HG03378 (cell line): ENCODE data around the gene HINFP.
"Not testable (repeated sequence)": the region's sequence is repeated elsewhere in the genome, so short reads cannot be mapped to it uniquely, and the experiment has no call there.

ENCODE experiments used
- ATAC-seq: cut with Tn5 transposase; IDR thresholded peaks from one replicate; pipeline ENCODE4 v1.9.1; 2021; ENCODE audit warnings: mild to moderate bottlenecking, moderate library complexity; ENCODE audit not compliant: unreplicated experiment

HINFP gene

DNA sequence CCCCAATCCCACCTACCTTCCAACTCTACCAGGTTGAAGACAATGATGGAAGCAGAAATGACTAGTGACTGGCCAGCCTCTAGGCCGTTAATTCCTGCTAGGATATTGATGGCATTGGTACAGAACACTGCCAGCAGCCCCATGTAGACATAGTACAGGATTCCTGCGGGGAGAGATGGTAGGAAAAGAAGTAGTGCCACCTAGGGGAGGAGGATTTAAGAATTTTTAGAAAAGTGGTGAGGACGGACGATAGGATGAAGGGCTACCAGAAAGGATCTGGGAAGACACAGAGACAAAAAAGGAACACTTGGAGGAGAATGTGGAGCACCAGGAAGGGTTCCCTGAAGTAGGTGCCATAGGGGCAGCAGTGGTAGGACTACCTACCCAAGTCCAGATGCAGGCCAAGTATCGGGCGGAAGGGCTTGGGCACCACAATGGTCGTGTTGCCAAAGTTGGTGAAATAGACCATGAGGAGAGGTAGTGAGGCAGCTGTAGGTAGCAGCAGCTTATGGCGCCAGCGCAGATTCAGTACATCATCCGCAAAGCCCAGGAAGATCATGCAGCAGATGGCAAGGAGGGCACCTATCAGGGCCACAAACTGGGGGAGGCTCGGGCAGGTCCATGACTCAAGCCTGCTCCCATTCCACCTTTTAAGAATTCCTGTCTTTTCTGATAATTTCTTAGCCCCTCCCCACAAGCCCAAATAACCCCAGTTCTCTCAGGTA, 21.0 kb upstream of the HINFP start:
- ATAC-seq = no peak

DNA sequence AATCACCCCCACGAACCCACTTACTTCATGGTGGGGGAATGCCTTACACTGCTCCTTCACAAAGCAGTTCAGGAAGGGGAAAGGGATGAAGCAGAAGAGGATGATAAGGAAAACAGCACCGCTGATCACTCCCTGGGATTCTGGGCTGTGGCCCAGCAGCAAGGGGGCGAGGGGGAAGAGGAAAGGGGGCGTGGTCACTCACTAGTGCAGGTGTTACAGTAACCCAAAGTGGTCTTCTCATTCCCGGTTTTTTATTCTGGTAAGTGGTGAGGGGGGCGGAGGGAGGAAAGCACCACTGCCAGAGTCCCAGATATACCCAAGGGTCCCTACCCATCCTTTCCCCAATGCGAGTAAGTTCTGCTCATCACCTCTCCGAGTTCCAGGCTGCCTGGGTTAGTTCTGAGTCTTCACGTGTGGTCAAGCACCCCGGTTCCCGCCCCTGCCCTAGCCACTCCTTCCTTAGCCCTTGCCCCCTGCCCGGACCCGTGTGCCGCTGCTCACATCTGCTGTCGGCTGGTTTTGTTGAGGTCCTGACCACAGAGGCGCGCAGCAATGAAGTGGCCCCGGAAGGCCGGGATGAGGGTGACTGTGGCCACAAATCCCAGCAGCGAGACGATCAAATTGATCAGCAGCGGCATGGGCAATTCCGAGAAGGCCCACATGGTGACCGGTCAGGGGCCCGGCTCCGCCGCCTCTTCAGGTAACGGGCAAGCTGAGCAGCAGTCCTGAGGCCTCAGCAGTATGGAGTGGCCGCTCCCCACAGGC, 20.2 kb upstream of the HINFP start:
- ATAC-seq = no peak

DNA sequence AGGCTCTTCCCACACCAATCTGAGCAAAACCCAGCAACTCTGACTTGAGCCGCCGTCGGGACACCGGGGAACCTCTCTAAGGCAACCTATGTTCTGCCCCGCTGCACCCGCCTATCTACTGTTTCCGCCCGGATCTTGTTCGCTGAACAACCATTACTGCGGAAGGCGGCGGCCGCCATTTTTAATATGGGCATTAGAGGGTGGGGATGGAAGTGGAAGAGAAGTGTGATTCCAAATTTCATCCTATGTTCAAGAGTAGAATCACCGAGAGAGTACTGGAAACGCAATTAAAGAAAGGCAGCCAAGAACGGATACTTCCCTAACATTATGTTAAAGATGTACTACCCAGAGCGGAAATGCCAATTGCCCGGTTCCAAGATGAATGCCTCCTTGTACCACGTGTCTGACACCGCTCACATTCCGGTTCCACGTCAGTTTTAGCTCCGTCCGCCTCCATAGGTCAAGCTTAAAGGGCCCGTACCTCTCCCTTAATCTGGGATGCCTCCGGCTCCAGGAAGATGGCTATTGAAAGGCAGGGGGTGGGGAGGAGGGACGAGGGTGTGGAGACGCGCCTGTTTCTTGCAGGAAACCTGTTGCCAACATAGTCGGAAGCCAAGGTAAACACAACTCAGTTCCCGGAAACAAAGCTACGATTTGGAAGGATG, 19.5 kb upstream of the HINFP start, which contains the start of gene DPAGT1:
Gene DPAGT1 (minus strand): TSS at position 95 of the 665 bp plus-strand sequence. CDS start 198 bp downstream, outside the sequence.
- peak; percentile 72 for ATAC-seq

DNA sequence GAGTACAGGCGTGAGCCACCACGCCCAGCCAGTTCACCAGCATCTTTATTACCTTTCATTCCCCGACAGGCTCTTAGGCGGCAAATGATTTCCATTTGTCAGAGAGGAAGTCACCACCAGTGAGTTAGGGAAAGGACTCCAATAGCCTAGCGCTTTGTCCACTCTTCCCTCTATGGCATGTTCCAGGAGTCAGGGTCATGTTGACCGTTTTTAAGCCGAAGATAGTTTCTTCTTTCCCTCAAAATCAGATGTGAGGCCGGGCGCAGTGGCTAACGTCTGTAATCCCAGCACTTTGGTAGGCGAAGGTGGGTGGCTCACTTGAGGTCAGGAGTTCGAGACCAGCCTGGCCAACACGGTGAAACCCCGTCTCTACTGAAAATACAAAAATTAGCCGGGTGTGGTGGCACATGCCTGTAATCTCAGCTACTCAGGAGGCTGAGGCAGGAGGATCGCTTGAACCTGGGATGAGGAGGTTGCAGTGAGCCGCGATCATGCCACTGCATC, 18.2 kb upstream of the HINFP start:
- ATAC-seq = not testable (repeated sequence)

DNA sequence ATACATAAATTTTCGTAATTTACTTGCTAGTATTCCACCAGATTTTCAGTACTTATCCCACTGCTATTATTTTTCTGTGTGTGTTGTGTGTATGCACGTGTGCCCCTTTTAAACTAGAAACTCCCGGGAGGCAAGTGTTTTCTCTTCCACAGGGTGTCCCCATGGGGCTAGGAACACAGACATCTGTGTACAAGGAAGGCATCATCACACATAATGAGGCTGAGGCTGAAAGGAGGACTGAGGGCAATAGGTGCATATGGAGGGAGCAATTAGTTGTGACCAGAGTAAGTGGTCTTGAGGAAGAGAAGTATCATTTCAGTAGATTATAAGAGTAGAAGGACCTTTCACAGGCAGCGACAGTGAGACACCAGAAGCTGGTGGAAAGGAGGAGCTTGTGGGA, 17.6 kb upstream of the HINFP start:
- no peak for ATAC-seq

DNA sequence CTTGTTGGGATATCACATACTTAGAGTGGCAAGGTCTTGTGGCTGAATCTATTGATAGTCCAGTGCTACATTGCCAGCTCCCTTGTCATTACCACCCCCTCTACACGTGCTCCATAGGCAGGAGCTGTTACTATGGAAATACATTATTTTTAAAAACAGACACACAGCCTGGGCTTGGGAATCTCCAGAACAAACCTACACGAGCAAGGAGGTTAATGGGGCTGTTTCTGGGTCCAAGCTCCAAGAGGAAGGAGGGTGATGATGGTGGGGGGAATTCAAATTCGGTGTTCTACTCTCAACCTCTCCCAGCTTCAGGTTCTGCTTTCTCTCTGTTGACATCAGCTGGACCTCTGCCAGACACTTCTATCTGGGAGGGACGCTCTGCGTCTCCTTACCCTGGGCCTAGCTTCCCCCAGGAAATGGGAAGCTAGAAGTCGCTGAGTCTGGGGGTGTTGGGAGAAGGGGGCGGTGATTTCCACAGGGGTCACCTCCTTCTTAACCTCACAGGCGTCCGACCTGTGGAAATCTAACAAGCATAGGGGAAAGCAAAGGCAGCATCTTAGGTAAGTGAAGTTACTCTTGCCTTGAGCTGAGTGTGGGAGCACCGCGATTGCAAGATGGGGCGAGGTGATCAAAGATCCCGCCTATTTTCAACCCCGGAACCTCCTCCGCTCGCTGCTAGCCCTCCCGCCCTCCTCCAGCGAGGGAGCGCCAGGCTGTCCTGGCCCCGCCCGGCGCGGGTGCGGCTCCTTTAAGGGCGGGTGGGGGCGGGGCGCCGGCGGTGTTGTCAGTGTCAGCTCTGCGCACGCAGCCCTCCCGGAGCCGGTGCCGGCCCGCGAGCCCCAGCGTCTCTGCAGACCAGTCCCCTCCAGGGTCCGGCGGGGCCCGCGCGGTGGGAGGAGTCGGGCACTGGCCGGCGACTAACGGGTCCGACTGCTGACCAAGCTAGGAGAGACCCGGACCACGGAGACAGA, 14.5 kb upstream of the HINFP start, which contains the start of gene C2CD2L:
Gene C2CD2L (plus strand): TSS at position 781 of the 974 bp plus-strand sequence. CDS start 398 bp downstream, outside the sequence.
- no peak for ATAC-seq

DNA sequence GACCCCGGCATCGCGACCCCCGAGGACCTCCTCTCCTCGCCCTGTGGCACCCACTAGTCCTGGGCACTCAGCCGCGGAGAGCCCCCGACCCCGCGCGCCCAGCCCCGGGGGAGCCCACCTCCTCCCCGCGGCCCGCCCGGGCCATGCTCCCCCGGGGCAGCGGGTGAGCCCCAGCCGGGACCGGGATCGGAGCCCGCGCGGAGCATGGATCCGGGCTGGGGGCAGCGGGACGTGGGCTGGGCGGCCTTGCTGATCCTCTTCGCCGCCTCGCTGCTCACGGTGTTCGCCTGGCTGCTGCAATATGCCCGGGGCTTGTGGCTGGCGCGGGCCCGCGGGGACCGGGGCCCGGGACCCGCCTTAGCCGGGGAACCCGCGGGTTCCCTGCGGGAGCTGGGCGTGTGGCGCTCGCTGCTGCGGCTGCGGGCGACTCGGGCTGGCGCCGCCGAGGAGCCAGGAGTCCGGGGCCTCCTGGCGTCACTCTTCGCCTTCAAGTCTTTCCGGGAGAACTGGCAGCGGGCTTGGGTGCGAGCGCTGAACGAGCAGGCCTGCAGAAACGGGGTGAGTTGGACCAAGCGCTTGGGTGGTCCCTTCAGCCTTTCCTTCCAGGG, 13.7 kb upstream of the HINFP start:
- ATAC-seq = no peak

DNA sequence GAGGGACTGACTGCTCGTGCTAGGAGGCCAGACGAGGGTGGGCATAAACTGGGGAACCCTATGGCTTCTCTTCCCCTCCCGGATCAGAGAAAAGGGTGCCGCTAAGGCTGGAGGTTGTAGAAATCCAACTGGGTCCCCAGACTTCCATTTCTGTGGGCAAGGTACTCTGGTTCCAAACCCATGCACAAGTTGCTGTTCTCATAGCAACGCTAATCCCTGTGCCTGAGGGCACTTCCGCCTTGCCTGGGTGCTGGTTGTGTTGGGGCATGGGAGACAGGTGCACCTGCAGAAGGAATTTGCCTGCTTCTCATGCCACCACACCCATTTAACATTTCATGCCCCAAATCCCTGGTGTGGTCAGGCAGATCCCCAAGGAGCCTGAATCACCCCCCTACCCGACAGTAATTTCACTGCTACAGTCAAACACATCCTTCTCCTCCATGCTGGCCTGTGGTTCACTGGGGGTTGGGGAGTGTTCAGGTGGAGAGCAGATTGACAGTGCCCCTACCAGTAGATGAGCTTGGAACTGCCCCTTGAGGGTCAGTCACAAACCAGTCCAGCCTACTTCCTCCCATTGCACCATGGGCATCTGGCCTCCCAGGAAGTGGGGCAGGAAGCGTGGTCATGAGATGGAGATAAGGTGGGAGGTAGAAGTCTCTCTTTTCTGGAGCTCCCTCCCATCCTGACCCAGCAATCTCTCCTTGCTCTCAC, 13.1 kb upstream of the HINFP start:
- no peak for ATAC-seq

DNA sequence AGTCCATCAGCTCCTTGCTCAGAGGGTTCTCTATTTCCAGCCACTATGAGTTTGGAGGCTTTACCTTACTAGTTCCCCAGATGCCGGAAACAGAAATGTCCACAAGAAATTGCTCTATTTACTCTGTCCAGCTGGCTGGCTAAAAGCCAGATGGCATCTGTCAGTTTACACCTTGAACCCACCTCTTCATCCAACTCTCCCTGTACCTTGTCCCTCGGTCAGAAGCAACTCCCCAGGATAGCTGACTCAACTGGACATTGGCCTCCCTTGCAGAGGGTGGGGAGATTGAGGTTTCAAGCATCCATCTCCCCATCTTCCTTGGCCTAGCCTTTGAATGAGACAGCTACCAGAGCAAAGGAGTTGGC, 12.5 kb upstream of the HINFP start:
- no peak for ATAC-seq

DNA sequence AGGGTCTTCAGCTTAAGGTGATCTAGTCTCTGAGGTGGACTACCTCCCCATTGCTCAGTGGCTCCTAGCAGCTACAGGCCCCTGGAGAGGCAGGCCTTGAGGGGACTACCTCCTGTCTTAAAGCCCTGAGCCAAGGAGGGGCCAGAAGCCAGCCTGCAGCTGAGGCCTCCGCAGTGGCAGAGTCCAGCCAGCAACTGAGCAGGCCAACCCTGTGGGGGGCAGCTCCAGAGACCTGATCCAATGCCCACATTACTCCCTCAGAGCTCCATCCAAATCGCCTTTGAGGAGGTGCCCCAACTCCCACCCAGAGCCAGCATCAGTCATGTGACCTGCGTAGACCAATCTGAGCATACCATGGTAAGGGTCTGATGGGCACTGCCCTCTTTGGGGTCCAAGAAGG, 11.5 kb upstream of the HINFP start:
- no peak for ATAC-seq

DNA sequence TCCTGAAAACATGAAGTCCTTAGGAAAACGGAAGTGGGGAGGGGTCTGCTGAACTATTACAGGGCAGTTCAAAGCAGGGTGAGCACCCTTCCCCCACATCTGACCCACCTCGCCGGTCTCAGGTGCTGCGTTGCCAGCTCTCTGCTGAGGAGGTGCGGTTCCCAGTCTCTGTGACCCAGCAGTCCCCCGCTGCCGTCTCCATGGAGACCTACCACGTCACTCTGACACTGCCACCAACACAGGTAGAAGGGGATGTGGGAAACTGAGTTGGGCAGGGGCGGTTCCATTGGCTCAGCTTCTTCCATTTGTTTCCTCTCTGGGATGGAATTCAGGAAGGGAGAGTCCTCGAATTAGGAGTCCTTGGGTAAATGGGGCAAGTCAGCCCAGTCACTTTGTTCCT, 10.9 kb upstream of the HINFP start:
- no peak for ATAC-seq

DNA sequence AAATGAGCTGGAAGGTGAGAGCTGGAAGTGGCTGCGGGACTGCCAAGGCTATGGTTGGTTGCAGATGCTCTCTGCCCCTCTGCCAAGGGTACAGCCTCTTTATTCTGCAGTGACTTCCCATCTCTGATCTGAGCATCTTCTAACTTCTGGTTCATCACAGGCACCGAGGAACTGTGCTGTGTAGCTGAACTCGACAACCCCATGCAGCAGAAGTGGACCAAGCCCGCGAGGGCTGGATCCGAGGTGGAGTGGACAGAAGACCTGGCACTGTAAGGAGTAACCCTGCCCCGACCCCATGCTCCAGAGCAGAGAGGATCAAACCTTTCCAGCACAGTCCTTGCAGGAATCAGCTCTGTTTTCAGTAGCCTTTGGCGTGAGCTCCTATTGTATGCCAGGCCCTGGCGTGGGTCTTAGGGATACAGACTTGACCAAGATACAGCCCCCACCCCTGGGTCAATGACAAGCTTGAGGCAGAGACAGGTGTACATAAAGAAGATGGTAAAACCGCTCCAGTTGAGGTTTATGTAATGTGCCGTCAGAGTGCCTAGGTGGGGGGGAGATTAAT, 9.9 kb upstream of the HINFP start:
- ATAC-seq = no peak

DNA sequence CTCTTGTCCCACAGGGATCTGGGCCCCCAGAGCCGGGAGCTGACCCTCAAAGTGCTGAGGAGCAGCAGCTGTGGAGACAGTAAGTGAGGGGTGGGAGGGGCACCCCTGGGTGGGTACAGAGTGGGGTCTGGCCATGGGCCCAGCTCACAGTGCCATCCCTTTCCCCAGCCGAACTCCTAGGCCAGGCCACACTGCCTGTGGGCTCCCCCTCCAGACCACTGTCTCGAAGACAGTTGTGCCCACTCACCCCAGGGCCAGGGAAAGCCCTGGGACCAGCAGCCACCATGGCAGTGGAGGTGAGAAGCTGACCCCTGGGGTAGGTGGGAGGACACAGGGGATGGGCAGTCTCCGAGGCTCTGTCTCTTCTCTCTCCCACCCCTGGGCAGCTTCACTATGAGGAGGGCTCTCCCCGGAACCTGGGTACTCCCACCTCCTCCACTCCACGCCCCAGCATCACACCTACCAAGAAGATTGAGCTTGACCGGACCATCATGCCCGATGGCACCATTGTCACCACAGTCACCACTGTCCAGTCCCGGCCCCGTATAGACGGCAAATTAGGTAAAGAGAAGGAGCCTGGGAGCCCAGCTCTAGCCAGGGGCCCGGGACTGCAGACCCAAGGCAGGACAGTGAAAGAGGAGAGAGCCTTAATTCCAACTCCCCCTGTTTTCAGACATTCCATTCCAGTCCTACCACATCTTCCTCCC, 8.9 kb upstream of the HINFP start:
- ATAC-seq = no peak

DNA sequence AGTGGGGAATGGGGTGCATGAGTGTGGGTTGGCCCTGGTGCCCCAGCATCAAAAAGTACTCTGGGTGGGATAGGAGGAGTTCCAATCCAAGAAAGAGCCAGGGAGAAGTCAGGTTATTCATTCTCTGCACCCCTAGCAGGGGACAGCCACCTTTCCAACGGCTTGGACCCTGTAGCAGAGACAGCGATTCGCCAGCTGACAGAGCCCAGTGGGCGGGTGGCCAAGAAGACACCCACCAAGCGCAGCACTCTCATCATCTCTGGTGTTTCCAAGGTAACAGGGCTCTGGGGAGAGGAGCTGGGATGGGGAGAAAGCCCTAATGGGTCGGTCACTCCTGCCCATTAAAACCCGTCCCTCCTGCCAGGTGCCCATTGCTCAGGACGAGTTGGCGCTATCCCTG, 7.7 kb upstream of the HINFP start:
- no peak for ATAC-seq

DNA sequence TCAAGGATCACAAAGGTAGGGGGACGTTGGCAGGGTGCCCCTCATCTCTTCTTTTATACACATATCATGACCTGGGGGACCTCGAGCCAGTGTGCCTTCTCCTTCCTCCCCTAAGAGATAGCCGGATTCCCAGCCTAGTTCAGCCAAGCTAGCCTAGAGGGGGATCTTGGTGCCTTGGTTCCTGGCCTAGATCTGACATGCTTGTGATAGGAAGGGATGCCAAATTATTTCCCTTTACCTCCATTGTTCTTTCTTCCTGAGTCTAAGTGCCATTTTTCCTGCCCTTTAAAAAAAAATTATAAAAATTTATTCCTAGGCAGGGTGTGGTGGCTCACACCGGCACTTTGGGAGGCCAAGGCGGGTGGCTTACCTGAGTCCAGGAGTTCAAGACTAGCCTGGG, 7.0 kb upstream of the HINFP start:
- no peak for ATAC-seq

DNA sequence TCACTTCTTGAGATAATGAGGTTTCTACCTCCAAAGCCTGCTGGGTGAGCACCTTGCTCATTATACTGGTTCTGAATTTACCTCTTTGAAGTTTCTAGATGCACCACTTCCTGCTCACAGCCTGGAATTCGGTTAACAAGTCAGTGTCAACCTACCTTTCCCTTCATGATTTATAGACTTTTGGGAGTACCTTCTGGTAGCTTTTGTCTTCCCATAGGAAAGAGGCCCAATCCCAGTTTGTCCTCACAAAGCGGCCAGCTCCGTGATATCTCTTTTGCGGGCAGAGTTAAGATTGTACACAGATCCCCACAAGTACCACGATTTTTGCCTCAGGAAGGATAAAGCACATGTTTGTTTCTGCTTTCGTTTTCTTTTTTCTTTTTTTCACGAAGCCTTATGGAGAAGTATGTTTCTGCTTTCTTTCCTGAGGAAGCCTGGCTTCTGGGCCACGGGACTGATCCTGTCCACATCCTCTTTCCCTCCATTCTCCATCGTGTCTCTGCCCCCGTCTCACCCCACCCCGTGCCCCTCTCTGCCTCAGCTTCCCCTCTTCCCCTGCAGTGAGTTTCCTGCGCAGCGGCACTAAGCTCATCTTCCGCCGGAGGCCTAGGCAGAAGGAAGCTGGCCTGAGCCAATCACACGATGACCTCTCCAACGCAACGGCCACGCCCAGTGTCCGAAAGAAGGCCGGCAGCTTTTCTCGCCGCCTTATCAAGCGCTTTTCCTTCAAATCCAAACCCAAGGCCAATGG, 5.7 kb upstream of the HINFP start:
- no peak for ATAC-seq

DNA sequence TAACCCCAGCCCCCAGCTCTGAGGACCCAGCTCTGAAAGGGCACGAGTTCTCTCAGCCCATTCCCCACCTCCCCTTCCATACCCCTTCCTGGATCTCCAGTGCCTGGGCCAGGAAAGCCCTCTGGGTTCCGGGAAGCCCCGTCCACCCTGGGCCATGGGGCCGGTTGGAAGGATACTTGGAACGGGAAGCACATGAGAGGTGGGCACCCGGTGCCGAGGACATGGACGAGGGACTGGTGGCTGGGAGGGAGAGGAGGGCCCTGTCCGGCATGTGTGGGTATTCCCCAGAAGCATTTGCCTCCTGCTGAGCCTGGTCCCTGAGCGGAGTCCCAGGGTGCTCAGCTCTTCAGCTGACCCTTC, 5.2 kb upstream of the HINFP start:
- ATAC-seq = no peak

DNA sequence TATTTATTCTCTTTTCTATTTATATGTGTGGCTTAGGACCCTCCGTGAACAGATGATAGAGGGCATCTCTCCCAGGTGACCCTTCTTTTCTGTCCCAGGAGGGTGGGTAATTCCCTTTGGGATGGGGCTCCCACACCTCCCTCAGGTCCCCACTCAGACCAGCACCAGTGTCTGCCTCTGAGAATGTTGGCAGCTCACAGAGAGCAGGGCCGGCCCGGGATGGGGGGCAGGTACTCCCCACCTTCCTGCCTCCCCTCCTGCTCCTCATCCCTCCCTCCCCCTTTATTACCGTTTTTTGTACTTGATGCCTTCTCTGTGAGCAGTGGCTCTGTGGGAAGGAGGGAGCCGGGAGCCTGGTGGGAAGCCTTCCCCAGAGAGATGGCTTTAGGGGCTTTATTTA, 4.8 kb upstream of the HINFP start:
- no peak for ATAC-seq
